NCI-H2029 (cell line): Measurements from ENCODE around the gene GMIP.
"Not testable (repeated sequence)": the region's sequence is repeated elsewhere in the genome, so short reads cannot be mapped to it uniquely, and the experiment has no call there.

ENCODE experiments used
- DNase-seq: peaks from one replicate; lab custom pipeline; 2025; lab: John Stamatoyannopoulos, UW

The GMIP gene

GRCh38 chr19:19643158-19644053, at the start of gene GMIP:
TSS of gene GMIP (minus strand) at chr19:19643657. CDS start at chr19:19643529, 128 bp downstream.
- DNase-seq: peak; percentile 47

GRCh38 chr19:19691683-19692082, 48.2 kb upstream of the GMIP start:
- no peak for DNase-seq

- DNase-seq: not testable (repeated sequence)
Observed at GRCh38 chr19:19689023-19689422, 45.6 kb upstream of the GMIP start.

GRCh38 chr19:19687090-19687489, 43.6 kb upstream of the GMIP start:
- DNase-seq: no peak

- no peak for DNase-seq
Observed at GRCh38 chr19:19686580-19686979, 43.1 kb upstream of the GMIP start.

- not testable (repeated sequence) for DNase-seq
Observed at GRCh38 chr19:19686119-19686518, 42.7 kb upstream of the GMIP start.

GRCh38 chr19:19679176-19680073, 36.0 kb upstream of the GMIP start:
- DNase-seq: no peak

- no peak for DNase-seq
Observed at GRCh38 chr19:19677579-19677978, 34.1 kb upstream of the GMIP start.

- no peak for DNase-seq
Observed at GRCh38 chr19:19674315-19674714, 30.9 kb upstream of the GMIP start.

GRCh38 chr19:19672816-19673215, 29.4 kb upstream of the GMIP start:
- no peak for DNase-seq

- DNase-seq: no peak
Observed at GRCh38 chr19:19670070-19670551, 26.7 kb upstream of the GMIP start.

- DNase-seq: peak; percentile 88
Observed at GRCh38 chr19:19668230-19669012, 25.0 kb upstream of the GMIP start, which contains the start of gene ZNF101. TSS of gene ZNF101 (plus strand) at chr19:19668839. CDS start at chr19:19668964, 125 bp downstream.

- DNase-seq: not testable (repeated sequence)
Observed at GRCh38 chr19:19665420-19665948, 22.0 kb upstream of the GMIP start.

GRCh38 chr19:19663256-19664120, 20.0 kb upstream of the GMIP start, which contains the start of gene ATP13A1:
TSS of gene ATP13A1 (minus strand) at chr19:19663676. CDS start at chr19:19663666, 10 bp downstream.
- peak; percentile 97 for DNase-seq

- no peak for DNase-seq
Observed at GRCh38 chr19:19662871-19663255, 19.4 kb upstream of the GMIP start.

GRCh38 chr19:19662344-19662743, 18.9 kb upstream of the GMIP start:
- DNase-seq: no peak

- DNase-seq: no peak
Observed at GRCh38 chr19:19661675-19662251, 18.3 kb upstream of the GMIP start.

GRCh38 chr19:19661141-19661674, 17.8 kb upstream of the GMIP start:
- no peak for DNase-seq

GRCh38 chr19:19659646-19660245, 16.3 kb upstream of the GMIP start:
- no peak for DNase-seq
